NCI-H2081 treated with DMSO at 0.1 percent for 48 hours (cell line): ENCODE data around the gene KCNN3.

Experiments used
- DNase-seq: peaks from one replicate; lab custom pipeline; 2025; lab: John Stamatoyannopoulos, UW

Gene KCNN3

GRCh38 chr1:154726896-154727753 lies 143.0 kb downstream of the KCNN3 start:
- DNase-seq: no peak

DNA sequence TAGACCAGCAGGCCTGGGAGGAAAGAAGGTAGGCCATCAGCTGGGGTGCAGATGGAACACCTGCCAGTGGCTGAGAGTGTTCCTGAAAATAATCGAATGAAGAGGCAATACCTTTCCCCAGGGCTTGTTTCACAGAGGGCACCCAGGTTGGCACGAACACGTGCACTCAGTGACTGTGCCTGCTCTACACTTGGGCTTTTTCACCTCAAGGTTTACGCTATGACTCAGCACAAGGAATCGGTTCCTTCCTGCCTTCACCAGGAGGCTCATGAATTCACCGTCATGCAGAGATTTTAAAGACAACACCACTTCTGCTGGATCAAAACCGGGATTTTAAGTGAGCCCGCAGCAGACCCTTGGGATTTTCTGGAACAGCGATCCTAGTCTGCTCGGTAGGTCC lies 143.6 kb downstream of the KCNN3 start:
- DNase-seq: no peak

- DNase-seq: no peak
Observed at GRCh38 chr1:154725865-154726264, 144.2 kb downstream of the KCNN3 start.

- no peak for DNase-seq
Observed at GRCh38 chr1:154720328-154721297, 149.5 kb downstream of the KCNN3 start.

DNA sequence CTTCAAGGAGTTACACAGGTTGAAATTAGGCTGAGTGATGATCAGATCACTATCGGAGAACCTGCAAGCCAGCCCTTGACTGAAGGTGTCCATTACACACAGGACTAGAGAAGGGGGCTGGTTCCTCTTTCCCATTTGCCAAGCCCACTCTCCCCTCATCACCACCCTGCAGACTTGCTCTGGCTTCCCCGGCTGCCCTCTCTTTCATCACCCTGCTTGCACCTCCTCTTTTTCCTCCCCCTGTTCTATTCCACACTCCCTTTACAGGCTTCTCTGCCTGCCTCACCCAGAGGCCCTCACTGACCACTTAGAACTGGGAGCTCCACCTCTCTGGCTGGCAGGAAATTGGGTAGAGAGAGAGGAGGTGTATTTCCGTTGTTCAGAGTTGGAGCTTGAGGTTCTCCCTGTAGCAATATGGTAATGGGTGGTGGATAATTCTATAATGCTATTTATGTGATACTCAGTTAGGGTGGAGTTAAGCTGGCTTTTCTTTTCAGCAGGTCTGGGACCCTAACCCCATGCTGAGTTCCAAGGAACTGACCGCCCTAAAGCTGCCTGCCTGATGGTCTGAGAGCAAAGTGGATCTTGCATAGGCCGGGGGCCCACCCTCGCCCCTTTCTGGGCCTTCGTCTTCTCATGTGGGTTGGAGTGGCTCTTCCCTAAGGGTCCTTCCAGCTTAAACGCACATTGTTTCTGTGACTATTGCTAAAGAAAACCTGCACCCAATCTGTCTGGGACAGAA lies 150.3 kb downstream of the KCNN3 start:
- no peak for DNase-seq

DNA sequence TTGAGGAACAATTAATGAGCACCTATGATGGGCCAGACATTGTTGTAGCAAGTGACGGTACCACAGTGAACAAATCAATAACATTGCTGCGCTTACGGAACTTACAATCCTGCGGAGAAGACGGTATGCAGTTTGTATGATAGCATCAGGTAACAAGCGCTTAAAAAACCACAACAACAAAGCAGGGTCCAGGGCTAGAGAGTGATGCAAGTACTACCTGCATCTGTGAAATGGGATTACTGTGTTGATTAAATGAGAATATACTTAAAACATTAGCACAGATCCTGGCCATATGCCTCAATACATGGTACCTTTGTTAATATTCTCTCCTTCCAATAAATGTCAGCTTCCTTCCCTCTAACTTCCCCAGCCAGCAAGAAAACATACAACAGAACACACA lies 151.5 kb downstream of the KCNN3 start:
- no peak for DNase-seq

GRCh38 chr1:154717528-154717924 lies 152.6 kb downstream of the KCNN3 start:
- DNase-seq: no peak

- DNase-seq: no peak
Observed at GRCh38 chr1:154716614-154717527, 153.2 kb downstream of the KCNN3 start.

GRCh38 chr1:154716011-154716410 lies 154.1 kb downstream of the KCNN3 start:
- DNase-seq: no peak

- no peak for DNase-seq
Observed at GRCh38 chr1:154715385-154715784, 154.7 kb downstream of the KCNN3 start.

GRCh38 chr1:154714638-154715037 lies 155.4 kb downstream of the KCNN3 start:
- no peak for DNase-seq

DNA sequence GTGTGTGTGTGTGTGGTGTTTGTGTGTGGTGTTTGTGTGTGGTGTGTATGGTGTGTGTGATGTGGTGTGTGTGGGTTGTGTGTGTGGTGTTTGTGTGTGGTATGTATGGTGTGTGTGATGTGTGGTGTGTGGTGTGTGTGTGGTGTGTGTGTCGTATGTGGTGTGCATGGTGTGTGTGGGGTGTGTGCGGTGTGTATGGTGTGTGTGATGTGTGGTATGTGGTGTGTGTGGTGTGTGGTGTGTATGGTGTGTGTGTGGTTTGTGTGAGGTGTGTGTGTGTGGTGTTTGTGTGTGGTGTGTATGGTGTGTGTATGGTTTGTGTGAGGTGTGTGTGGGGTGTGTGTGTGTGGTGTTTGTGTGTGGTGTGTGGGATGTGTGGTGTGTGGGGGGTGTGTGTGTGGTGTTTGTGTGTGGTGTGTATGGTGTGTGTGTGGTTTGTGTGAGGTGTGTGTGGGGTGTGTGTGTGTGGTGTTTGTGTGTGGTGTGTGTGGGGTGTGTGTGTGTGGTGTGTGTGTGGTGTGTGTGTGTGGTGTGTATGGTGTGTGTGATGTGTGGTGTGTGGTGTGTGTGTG lies 155.9 kb downstream of the KCNN3 start:
- DNase-seq: no peak

GRCh38 chr1:154713005-154713404 lies 157.1 kb downstream of the KCNN3 start:
- DNase-seq: no peak

GRCh38 chr1:154712166-154712810 lies 157.8 kb downstream of the KCNN3 start:
- DNase-seq: no peak

- DNase-seq: no peak
Observed at GRCh38 chr1:154711416-154711815, 158.7 kb downstream of the KCNN3 start.

DNA sequence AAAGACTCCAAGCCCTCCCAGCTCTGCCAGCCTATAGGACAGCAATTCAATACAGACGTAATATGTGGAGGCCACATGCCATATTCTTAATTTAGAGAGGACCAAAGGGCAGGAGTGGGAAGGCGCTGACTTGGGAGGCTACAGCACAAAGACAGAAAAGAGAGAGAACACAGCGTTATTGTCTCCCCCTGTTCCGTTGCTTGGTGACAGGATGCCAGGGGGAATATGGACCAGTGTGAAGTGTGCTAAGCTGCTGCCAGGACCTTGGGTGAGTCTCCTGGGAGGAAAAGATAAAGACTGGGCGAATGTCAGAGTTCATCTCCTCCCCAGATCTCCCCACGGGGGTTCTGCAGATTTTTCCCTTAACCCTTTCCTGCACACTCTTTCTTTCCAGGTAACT lies 160.0 kb downstream of the KCNN3 start:
- DNase-seq: no peak

DNA sequence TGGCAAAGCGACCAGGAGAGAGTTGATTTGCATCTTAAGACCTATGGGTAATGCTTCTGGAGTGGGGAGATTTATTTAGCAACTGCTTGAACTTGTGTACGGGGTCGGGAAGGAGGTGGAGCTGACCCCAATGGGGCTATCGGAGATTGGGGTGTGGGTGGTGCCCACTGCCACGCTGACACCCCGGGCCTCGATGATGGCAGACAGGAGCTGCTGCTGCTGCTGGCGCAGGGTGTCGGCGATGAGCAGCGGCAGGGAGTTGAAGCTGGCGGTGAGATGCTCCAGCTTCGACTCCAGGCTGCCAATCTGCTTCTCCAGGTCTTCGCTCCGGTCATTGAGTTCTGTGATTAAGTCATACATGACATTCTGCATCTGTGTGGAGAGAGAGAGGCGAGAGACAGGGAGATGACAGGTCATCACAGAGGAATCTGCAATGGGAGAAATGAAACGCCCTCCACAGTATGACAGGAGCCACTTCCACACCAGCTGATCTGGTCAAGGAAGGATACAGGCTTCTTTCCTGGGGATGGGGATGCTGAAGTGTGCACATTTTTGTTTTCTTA lies 162.1 kb downstream of the KCNN3 start:
- DNase-seq: no peak

DNA sequence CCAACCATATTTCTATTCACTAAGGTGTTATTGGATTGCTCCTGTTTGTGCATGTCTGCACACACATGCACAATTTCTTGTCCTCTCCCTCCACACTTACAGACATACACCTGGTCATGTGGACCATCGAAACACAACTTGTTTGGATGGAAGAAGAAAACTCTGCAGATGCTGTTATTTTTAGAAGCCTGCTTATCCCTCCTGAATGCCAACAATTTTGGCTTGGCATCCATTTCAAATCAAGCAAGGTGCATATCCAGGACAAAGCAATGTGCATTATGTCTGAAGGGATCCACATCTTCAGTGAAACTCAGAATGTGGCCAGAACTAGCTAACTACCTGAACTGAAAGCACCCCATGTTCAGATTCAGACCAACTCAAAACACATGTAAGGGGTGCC lies 163.2 kb downstream of the KCNN3 start:
- DNase-seq: no peak

DNA sequence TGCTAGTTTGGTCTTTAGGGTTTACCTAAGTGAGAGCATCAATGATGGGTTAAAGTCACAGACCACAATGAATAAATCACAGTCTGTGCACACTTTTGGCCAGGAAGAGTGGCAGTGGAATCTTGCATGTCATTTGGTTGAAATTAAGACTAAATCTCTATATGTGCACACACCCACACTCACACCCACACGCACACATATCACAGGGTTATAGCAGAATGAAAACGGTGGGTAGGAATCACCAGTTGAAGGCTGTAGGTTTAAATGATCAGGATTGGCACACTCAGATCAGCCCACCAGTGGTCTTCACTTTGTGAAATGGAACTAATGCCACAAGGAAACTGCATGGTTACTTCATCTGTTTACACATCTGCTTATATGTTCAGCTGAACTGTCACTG lies 164.5 kb downstream of the KCNN3 start:
- no peak for DNase-seq

- DNase-seq: no peak
Observed at GRCh38 chr1:154703170-154703569, 166.9 kb downstream of the KCNN3 start.
